ENCODE measurements around the gene PUS10.

PUS10 gene

DNA sequence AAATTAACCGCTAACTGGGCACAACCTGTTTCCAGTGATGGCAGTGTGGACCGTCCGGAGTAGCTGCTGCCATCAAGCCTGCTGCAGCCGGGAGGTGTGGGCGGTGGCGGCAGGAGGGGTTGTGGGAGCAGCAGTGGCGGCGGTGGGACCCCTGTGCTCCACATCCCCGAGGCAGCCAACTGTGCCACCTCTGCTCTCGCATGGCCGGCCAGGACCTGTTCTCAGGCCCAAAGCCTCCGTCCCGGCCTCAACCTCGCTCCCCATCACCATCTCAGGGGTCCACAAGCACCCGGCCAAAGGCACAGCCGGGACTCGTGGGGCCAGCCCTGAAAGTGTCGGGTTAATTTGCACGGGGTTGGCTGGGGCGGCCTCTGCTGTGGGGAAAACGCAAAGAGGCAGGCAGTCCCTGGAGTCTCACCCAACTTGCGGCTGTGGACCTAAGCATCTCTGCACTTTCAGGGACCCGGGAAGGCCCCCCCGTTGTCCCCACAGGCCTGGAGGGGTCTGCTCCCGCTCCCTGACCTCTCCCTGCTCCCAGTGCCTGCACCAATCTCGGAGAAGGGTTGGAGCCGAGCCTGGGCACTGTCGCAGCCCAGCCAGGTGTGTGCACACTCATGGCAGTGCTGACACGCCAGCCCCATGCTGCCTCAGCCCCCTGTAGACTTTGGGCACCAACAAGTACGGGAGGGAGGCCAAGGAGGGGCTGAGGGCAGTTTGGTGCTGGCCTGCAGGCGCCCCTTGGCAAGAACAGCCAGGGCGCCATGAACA is 45.0 kb downstream of the PUS10 start:
- H3K4me3 ChIP-seq (ENCODE audit: low read length), result no peak overlapping the region
- TF ChIP-seq, protein P1, sequence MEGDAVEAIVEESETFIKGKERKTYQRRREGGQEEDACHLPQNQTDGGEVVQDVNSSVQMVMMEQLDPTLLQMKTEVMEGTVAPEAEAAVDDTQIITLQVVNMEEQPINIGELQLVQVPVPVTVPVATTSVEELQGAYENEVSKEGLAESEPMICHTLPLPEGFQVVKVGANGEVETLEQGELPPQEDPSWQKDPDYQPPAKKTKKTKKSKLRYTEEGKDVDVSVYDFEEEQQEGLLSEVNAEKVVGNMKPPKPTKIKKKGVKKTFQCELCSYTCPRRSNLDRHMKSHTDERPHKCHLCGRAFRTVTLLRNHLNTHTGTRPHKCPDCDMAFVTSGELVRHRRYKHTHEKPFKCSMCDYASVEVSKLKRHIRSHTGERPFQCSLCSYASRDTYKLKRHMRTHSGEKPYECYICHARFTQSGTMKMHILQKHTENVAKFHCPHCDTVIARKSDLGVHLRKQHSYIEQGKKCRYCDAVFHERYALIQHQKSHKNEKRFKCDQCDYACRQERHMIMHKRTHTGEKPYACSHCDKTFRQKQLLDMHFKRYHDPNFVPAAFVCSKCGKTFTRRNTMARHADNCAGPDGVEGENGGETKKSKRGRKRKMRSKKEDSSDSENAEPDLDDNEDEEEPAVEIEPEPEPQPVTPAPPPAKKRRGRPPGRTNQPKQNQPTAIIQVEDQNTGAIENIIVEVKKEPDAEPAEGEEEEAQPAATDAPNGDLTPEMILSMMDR (IDR thresholded peaks at IDR 0.05; ENCODE audit: insufficient read depth, low read depth, low read length, missing control alignments), result no peak
- no peak for DNase-seq (ENCODE audit: low read depth)

GRCh38 chr2:60966507-60967405 is 51.3 kb downstream of the PUS10 start:
- no peak for DNase-seq (ENCODE audit: low read depth)
- H3K4me3 ChIP-seq (ENCODE audit: low read length), result no peak overlapping the region

DNA sequence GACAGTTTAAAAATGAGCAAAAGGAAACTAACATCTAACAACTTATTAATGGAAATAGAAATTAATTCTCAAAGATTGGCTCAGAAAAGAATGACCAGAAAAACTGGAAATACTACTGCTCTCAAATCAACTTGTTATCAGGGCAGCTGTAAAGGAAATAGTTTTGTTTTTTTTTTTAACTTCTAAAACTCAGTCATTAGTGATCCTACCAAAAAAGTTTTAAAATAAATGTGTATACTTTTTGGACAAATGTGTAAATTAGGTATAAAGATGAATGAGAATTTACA is 52.6 kb downstream of the PUS10 start:
- H3K4me3 ChIP-seq (ENCODE audit: low read length), result no peak overlapping the region
- TF ChIP-seq, protein P1 (IDR thresholded peaks at IDR 0.05; ENCODE audit: insufficient read depth, low read depth, low read length, missing control alignments), result no peak
- no peak for DNase-seq (ENCODE audit: low read depth)

More at GRCh38 chr2:60966507-60967405, 51.3 kb downstream of the PUS10 start:
- TF ChIP-seq, protein P1 (IDR thresholded peaks at IDR 0.05; ENCODE audit: insufficient read depth, low read depth, low read length, missing control alignments), result no peak

GRCh38 chr2:60964651-60965498 is 53.2 kb downstream of the PUS10 start:
- no peak for DNase-seq (ENCODE audit: low read depth)
- TF ChIP-seq, protein P1 (IDR thresholded peaks at IDR 0.05; ENCODE audit: insufficient read depth, low read depth, low read length, missing control alignments), result no peak
- no peak overlapping the region for H3K4me3 ChIP-seq (ENCODE audit: low read length)

- no peak for DNase-seq (ENCODE audit: low read depth)
These were observed 54.9 kb downstream of the PUS10 start for GRCh38 chr2:60963190-60963589.

DNA sequence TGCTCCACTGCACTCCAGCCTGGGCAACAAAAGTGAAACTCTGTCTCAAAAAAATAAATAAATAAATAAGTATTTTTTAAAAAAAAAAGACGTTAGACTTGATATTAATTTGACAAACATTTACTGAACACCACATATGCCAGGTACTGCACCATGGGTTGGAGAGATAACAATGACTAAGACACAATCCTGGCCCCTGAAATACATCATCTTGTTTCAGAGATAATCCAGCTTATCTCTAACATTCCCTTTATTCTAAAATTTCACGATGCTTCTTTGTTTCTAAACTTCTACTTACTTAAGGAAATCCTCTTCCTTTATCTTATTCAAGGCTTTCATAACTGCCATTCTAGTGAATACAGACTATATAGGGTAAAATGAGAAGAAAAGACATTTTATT is 55.5 kb downstream of the PUS10 start:
- no peak for DNase-seq (ENCODE audit: low read depth)
- no peak overlapping the region for H3K4me3 ChIP-seq (ENCODE audit: low read length)
- TF ChIP-seq, protein P1 (IDR thresholded peaks at IDR 0.05; ENCODE audit: insufficient read depth, low read depth, low read length, missing control alignments), result no peak

More at GRCh38 chr2:60963190-60963589, 54.9 kb downstream of the PUS10 start:
- H3K4me3 ChIP-seq (ENCODE audit: low read length), result no peak overlapping the region
- TF ChIP-seq, protein P1 (IDR thresholded peaks at IDR 0.05; ENCODE audit: insufficient read depth, low read depth, low read length, missing control alignments), result no peak
